Measurements from ENCODE around the gene IP6K1.

DNA sequence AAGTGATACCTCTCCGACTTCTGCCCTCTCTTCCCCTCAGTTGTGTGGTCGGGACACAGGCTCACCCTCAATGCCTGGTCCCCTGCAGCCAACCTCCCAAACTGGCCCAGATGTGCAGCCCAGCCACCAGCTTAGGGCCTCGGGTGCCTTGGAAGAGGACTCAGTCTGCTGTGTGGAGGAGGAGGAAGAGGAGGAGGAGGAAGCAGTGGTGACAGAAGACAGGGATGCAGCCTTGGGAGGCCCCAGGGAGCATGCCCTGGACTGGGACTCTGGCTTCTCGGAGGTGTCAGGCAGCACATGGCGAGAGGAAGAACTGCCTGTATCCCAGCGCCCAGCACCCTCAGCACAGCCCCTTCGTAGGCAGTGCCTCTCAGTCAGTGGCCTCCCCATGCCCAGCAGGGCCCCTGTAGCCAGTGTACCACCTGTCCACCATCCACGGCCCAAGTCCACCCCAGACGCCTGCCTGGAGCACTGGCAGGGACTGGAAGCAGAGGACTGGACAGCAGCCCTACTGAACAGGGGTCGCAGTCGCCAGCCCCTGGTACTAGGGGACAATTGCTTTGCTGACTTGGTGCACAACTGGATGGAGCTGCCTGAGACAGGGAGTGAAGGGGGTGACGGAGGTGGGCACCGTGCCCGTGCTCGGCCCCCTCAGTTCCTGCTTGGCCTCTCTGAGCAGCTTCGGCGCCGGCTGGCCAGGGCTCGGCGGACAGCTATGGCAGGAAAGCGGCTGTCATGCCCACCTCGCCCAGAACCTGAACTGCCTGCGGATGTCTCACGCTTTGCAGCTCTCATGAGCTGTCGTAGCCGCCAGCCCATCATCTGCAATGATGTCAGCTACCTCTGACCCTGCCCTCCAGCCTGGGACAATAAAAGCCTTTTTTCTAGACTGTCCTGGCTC, 18.0 kb upstream of the IP6K1 start:
- TF ChIP-seq HOXA7 (CRISPR knock-in tag; IDR thresholded peaks at IDR 0.05; ENCODE audit: borderline replicate concordance) (no peak), REPIN1 (tag by site-specific recombination; IDR thresholded peaks at IDR 0.05; ENCODE audit: low read depth) (no peak), ZBTB7A (tag by site-specific recombination; IDR thresholded peaks at IDR 0.05; ENCODE audit: low read depth) (no peak), ZNF549 (tag by site-specific recombination; IDR thresholded peaks at IDR 0.05) (no peak), ZNF114 (tag by site-specific recombination; IDR thresholded peaks at IDR 0.05) (no peak)
- TF ChIP-seq, protein P1, sequence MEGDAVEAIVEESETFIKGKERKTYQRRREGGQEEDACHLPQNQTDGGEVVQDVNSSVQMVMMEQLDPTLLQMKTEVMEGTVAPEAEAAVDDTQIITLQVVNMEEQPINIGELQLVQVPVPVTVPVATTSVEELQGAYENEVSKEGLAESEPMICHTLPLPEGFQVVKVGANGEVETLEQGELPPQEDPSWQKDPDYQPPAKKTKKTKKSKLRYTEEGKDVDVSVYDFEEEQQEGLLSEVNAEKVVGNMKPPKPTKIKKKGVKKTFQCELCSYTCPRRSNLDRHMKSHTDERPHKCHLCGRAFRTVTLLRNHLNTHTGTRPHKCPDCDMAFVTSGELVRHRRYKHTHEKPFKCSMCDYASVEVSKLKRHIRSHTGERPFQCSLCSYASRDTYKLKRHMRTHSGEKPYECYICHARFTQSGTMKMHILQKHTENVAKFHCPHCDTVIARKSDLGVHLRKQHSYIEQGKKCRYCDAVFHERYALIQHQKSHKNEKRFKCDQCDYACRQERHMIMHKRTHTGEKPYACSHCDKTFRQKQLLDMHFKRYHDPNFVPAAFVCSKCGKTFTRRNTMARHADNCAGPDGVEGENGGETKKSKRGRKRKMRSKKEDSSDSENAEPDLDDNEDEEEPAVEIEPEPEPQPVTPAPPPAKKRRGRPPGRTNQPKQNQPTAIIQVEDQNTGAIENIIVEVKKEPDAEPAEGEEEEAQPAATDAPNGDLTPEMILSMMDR (tag by site-specific recombination; IDR thresholded peaks at IDR 0.05), result no peak
- TF ChIP-seq, protein P2, sequence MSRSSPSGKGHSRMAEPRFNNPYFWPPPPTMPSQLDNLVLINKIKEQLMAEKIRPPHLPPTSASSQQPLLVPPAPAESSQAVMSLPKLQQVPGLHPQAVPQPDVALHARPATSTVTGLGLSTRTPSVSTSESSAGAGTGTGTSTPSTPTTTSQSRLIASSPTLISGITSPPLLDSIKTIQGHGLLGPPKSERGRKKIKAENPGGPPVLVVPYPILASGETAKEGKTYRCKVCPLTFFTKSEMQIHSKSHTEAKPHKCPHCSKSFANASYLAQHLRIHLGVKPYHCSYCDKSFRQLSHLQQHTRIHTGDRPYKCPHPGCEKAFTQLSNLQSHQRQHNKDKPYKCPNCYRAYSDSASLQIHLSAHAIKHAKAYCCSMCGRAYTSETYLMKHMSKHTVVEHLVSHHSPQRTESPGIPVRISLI (tag by site-specific recombination; IDR thresholded peaks at IDR 0.05), result no peak
- TF ChIP-seq, protein P3, sequence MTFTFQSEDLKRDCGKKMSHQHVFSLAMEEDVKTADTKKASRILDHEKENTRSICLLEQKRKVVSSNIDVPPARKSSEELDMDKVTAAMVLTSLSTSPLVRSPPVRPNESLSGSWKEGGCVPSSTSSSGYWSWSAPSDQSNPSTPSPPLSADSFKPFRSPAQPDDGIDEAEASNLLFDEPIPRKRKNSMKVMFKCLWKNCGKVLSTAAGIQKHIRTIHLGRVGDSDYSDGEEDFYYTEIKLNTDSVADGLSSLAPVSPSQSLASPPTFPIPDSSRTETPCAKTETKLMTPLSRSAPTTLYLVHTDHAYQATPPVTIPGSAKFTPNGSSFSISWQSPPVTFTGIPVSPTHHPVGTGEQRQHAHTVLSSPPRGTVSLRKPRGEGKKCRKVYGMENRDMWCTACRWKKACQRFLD (tag by site-specific recombination; IDR thresholded peaks at IDR 0.05), result no peak
